ENCODE measurements around the gene CATSPER3. TPM values are rescaled to one million over a fixed set of nuclear protein-coding genes. Genes with fewer than 3 reads are reported as not detected.

CATSPER3 gene
- total and polyA plus RNA-seq, 2 of the 13 experiments (the other 11 are each of a cell fraction or from before 2014, with no cell fraction given), result 0.33 to 0.37 TPM

- Histone ChIP-seq H3K4me3 (replicated peaks in 1 of 3; ENCODE audit: insufficient read depth in 1 of 3, low read depth in 2 of 3, low read length in 3 of 3) (no peak overlapping the region), H3K27ac (ENCODE audit: extremely low read length, insufficient read depth, low read length) (no peak overlapping the region), H2AFZ (ENCODE audit: low read length) (no peak overlapping the region), H3K9ac (ENCODE audit: insufficient read depth, low read depth, low read length) (no peak overlapping the region), H3K4me2 (ENCODE audit: low read depth, low read length) (no peak overlapping the region), H3K36me3 (replicated peaks in 1 of 2; ENCODE audit: control insufficient read depth in 1 of 2, insufficient read depth in 2 of 2, low read length in 2 of 2) (peaks cover 2 to 19% of the 10 kb centered on the region in 2 experiments; a peak in 2 of 5 replicates), H3K79me2 (ENCODE audit: insufficient read depth, low read length) (no peaks in the 10 kb centered on the region), H3K27me3 (ENCODE audit: control insufficient read depth in 1 of 2, insufficient read depth in 2 of 2, low read length in 2 of 2) (no peaks in the 10 kb centered on the region), H4K20me1 (ENCODE audit: insufficient read depth, low read length) (no peaks in the 10 kb centered on the region), H3K9me3 (ENCODE audit: low read length) (no peaks in the 10 kb centered on the region), H3K4me1 (ENCODE audit: insufficient read depth, low read length) (peaks cover 12% of the 10 kb centered on the region)
- no peak for DNase-seq (ENCODE audit: low spot score)
- no peak for TF ChIP-seq PCBP1 (IDR thresholded peaks at IDR 0.05; ENCODE audit: borderline replicate concordance, low read depth, low read length)
- TF ChIP-seq KDM5A (IDR thresholded peaks at IDR 0.05; ENCODE audit: borderline replicate concordance, low read length), result no peak
- no peak for TF ChIP-seq E2F1 (CRISPR knock-in tag; IDR thresholded peaks at IDR 0.05)
- no peak for TF ChIP-seq ZSCAN9 (CRISPR knock-in tag; IDR thresholded peaks at IDR 0.05; ENCODE audit: borderline replicate concordance)
- TF ChIP-seq, protein P1, sequence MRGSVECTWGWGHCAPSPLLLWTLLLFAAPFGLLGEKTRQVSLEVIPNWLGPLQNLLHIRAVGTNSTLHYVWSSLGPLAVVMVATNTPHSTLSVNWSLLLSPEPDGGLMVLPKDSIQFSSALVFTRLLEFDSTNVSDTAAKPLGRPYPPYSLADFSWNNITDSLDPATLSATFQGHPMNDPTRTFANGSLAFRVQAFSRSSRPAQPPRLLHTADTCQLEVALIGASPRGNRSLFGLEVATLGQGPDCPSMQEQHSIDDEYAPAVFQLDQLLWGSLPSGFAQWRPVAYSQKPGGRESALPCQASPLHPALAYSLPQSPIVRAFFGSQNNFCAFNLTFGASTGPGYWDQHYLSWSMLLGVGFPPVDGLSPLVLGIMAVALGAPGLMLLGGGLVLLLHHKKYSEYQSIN (CRISPR knock-in tag; IDR thresholded peaks at IDR 0.05; ENCODE audit: borderline replicate concordance), result no peak
- TF ChIP-seq CHD2 (IDR thresholded peaks at IDR 0.05; ENCODE audit: low read depth, low read length), result no peak
- TF ChIP-seq ZKSCAN5 (CRISPR knock-in tag; IDR thresholded peaks at IDR 0.05), result no peak
- no peak for TF ChIP-seq ZNF660 (CRISPR knock-in tag; IDR thresholded peaks at IDR 0.05; ENCODE audit: borderline replicate concordance, low read depth)
- no peak for TF ChIP-seq ZNF451 (CRISPR knock-in tag; IDR thresholded peaks at IDR 0.05)
- no peak for TF ChIP-seq BCLAF1 (IDR thresholded peaks at IDR 0.05)
- TF ChIP-seq, protein P2, sequence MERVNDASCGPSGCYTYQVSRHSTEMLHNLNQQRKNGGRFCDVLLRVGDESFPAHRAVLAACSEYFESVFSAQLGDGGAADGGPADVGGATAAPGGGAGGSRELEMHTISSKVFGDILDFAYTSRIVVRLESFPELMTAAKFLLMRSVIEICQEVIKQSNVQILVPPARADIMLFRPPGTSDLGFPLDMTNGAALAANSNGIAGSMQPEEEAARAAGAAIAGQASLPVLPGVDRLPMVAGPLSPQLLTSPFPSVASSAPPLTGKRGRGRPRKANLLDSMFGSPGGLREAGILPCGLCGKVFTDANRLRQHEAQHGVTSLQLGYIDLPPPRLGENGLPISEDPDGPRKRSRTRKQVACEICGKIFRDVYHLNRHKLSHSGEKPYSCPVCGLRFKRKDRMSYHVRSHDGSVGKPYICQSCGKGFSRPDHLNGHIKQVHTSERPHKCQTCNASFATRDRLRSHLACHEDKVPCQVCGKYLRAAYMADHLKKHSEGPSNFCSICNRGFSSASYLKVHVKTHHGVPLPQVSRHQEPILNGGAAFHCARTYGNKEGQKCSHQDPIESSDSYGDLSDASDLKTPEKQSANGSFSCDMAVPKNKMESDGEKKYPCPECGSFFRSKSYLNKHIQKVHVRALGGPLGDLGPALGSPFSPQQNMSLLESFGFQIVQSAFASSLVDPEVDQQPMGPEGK (CRISPR knock-in tag; IDR thresholded peaks at IDR 0.05), result no peak
- no TSS peak for BruUV-seq (replicated peaks)
- ChIA-PET POLR2A (no interaction called here), CTCF (ENCODE audit: low intra/inter-chr PET ratio, low total read pairs) (no interaction called here)
- ATAC-seq, result no peak
- 93% methylated on average over 1 of the region's 1 CpG for WGBS (ENCODE audit: low lambda C conversion rate)
- intact Hi-C loops (cut with micrococcal nuclease; ENCODE audit: unreplicated experiment) (no loop called here), in situ Hi-C loops (cut with HindIII; ENCODE audit: extremely low pct_ligation_motif_present, low pct_unique_long_range_greater_than_20kb) (no loop called here)
- FAIRE-seq, result no peak
Measured at GRCh38 chr5:134939500-134939899, 28.2 kb upstream of the CATSPER3 start.
